Left ventricle myocardium inferior (tissue), 1 donor: ENCODE data around the gene GART. TPM values are rescaled to one million over a fixed set of nuclear protein-coding genes. Genes with fewer than 3 reads are reported as not detected.
A peak's percentile ranks its signal among the peaks of the same experiment; 100 is the strongest.

Experiments
- DNase-seq: peaks from one replicate; pipeline ENCODE4 v3.0.0-alpha.2; 2020
- H3K27ac ChIP-seq: fragments of 200-600 bp; replicated peaks from 2 replicates; pipeline ENCODE4 v1.8.0; 2021
- H3K27me3 ChIP-seq: fragments of 200-600 bp; 2 replicates; pipeline ENCODE4 v1.8.0; 2021; ENCODE audit warnings: low read depth
- H3K36me3 ChIP-seq: fragments of 200-600 bp; 2 replicates; pipeline ENCODE4 v1.8.0; 2021
- H3K4me1 ChIP-seq: fragments of 200-600 bp; 2 replicates; pipeline ENCODE4 v1.8.0; 2021
- H3K4me3 ChIP-seq: fragments of 200-600 bp; 2 replicates; pipeline ENCODE4 v1.8.0; 2021; ENCODE audit warnings: mild to moderate bottlenecking, moderate library complexity
- H3K9me3 ChIP-seq: fragments of 200-600 bp; replicated peaks from 2 replicates; pipeline ENCODE4 v1.8.0; 2021
- intact Hi-C: fragments of 100-400 bp; cut with micrococcal nuclease; formaldehyde crosslinking; loops from one replicate; pipeline ENCODE4 v1.11.0; 2022
- long read RNA-seq: library from polyadenylated mRNA; unstranded; transcript quantifications from one replicate; pipeline ENCODE4 v2.0.0, GENCODE V29; 2021
- total RNA-seq: library from RNA; stranded (reverse); fragmentation: NEBNext Ultra II Directional; extraction: Animal tissue kit (Norgen Biotek cat#: 25700); gene quantifications from one replicate; pipeline ENCODE4 v1.2.1, GENCODE V29; 2021
- TF ChIP-seq, protein P1 (sequence below): fragments of 200-600 bp; IDR thresholded peaks from 2 replicates; pipeline ENCODE4 v1.8.0; 2021; ENCODE audit warnings: antibody characterized with exemption, mild to moderate bottlenecking, borderline replicate concordance
- donor health status: DM: no; HTN: yes; CAD: no; lungs with severe emphysema.

The GART gene
- total RNA-seq = 41.5 TPM
- long read RNA-seq, transcript GART-203 (22 exons, 3,341 nt) = major isoform, 49 of 108 reads
- long read RNA-seq, transcript GART-201 (11 exons, 2,149 nt) = minor isoform, 27 of 108 reads
- long read RNA-seq, partial matches to known transcripts = 13 of 108 reads
- long read RNA-seq, other reads (novel, unspliced or antisense) = 18 of 108 reads

DNA sequence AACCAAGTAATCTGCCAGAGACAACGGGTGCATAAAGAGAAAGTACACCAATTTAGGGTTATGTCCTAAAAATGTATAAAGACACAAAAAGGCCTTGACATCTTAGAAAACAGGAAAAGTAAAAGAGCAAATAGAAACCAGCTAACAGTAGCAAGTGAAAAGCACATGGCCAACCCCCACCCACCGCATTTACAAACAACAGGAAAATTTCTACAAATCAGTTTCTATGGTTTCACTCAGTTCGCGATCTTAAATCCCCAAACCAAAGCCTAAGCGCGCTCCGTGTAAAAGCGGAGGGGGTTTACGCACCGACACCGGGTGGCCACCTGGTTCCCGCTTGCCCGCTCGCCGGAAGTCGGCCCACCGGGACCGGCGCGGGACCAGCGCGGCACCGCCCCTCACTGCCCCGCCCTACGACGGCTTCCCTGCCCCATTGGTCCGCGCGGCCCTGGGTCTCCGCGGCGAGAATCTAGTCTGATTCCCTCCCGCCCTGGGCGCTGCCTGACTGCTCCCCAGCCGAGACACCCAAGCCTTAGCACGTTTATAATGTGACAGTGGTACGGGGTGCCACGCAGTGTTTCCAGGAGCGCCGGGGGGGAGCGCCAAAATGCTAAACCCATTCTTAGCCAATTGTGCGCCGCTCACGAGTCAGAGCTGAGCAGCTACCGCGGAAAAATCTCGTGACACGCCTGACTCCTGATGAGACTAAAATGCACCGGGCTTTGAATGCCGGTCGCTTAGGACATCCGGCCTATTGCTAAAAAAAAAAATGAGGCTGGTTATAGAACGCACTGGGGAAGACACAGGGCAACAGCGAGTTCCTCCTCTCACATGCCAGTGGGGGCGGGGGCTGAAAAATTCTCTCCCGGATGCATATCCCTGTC is at the start of gene GART:
Gene GART (minus strand): TSS at position 362 of the 884 bp plus-strand sequence. CDS start 2,802 bp downstream, outside the sequence.
- Histone ChIP-seq H3K9me3 (no peaks in the 10 kb centered on the region), H3K4me1 (peaks cover 57% of the 10 kb centered on the region), H3K27me3 (no peaks in the 10 kb centered on the region), H3K36me3 (peaks cover 29% of the 10 kb centered on the region), H3K27ac (peak within 1 kb of the TSS; percentile 99), H3K4me3 (peak within 1 kb of the TSS; percentile 80)
- intact Hi-C loops = no loop called here
- TF ChIP-seq, protein P1, sequence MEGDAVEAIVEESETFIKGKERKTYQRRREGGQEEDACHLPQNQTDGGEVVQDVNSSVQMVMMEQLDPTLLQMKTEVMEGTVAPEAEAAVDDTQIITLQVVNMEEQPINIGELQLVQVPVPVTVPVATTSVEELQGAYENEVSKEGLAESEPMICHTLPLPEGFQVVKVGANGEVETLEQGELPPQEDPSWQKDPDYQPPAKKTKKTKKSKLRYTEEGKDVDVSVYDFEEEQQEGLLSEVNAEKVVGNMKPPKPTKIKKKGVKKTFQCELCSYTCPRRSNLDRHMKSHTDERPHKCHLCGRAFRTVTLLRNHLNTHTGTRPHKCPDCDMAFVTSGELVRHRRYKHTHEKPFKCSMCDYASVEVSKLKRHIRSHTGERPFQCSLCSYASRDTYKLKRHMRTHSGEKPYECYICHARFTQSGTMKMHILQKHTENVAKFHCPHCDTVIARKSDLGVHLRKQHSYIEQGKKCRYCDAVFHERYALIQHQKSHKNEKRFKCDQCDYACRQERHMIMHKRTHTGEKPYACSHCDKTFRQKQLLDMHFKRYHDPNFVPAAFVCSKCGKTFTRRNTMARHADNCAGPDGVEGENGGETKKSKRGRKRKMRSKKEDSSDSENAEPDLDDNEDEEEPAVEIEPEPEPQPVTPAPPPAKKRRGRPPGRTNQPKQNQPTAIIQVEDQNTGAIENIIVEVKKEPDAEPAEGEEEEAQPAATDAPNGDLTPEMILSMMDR = no peak
- peak; percentile 85 for DNase-seq

- Histone ChIP-seq H3K4me1 (peaks cover 23% of the 10 kb centered on the region), H3K36me3 (peaks cover 8% of the 10 kb centered on the region), H3K27ac (peak within 1 kb of the TSS; percentile 90), H3K4me3 (peak within 1 kb of the TSS; percentile 90), H3K27me3 (no peaks in the 10 kb centered on the region), H3K9me3 (no peaks in the 10 kb centered on the region)
- TF ChIP-seq, protein P1 = peak; percentile 37
- DNase-seq = peak; percentile 87
- intact Hi-C loops = no loop called here
Measured at GRCh38 chr21:33588485-33589335, 46.8 kb upstream of the GART start, which contains the start of gene DONSON. Gene DONSON, minus strand, starts transcription at chr21:33588684. Its CDS starts 43 bp downstream, at chr21:33588641.

DNA sequence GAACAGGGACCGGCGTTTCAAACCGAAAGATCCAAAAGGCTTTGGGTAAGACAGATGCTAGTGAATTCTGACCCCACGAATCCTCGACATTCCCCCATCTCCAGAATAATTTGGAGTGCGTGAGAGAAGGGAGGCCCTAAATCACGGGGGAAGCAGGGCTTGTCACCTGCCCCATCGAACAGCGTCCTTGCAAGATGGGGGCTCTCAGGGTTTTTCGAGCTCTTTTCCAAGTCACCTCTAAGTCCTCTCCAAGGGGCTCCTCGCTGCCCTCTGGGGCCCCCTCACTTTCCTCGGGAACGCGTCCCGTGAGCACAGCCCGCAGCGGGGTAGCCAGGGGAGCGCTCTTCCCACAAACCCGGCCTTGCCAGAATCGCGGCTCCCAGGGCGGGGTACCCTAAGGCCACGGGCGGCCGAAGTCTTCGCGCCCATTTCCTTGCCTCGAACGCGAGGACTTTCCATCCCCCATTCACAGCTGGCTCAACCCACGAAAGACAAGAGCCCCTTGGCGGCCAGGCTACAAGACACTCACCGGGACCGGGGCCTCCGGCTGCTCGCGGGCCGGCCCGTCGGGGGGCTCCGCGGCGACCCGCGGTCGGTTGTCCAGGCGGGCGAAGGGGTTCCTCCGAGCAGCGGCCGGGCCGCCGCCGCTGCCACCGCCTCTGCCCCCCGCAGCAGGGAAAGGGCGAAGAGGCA is 46.0 kb upstream of the GART start:
- TF ChIP-seq, protein P1 = no peak
- peaks cover 23% of the 10 kb centered on the region for H3K4me1 ChIP-seq
- peak overlapping the region; percentile 90 for H3K4me3 ChIP-seq
- peak overlapping the region; percentile 90 for H3K27ac ChIP-seq
- no peaks in the 10 kb centered on the region for H3K9me3 ChIP-seq
- intact Hi-C loops = no loop called here
- H3K27me3 ChIP-seq = no peaks in the 10 kb centered on the region
- no peak for DNase-seq
- peaks cover under 1% of the 10 kb centered on the region for H3K36me3 ChIP-seq

DNA sequence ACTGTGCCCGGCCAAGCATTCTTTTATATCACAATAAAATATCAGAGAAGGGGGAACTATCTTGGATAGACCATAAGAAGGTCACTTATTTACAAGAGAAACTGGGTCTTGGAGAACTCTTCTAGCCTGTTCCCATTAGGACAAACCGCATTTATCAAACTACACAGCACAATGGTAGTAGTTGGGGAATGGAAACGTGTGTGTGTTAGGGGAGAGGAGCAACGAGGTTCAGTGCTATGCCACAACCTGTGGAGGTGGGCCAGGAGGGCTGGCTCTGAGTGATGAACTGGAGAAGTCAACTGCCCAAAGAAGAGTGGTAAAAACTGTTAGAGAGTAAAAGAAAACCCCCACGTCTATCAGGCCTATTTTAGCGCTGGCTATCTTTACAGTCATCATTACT is 45.0 kb upstream of the GART start:
- intact Hi-C loops = no loop called here
- Histone ChIP-seq H3K4me3 (no peak overlapping the region), H3K9me3 (no peaks in the 10 kb centered on the region), H3K27ac (no peak overlapping the region), H3K27me3 (no peaks in the 10 kb centered on the region), H3K4me1 (peaks cover 23% of the 10 kb centered on the region), H3K36me3 (no peaks in the 10 kb centered on the region)
- DNase-seq = no peak
- TF ChIP-seq, protein P1 = no peak
